ENCODE data around the gene IQSEC1.

- no peak for TF ChIP-seq CTCF (IDR thresholded peaks at IDR 0.05 in 2 of 3, conservative IDR thresholded peaks at IDR 0.05 in 1 of 3; ENCODE audit: borderline replicate concordance in 1 of 3, insufficient read depth in 1 of 3, low read depth in 2 of 3, low read length in 2 of 3)
- no peak for TF ChIP-seq SIN3A (IDR thresholded peaks at IDR 0.05; ENCODE audit: low read depth)
Measured at GRCh38 chr3:12906141-12906915, 166.9 kb downstream of the IQSEC1 start.
